MM.1S (cell line): ENCODE results near the gene SNX25.

Source experiments
- DNase-seq: peaks from one replicate; pipeline ENCODE4 v3.0.0-alpha.2; 2015
- H2AFZ ChIP-seq: fragments of 300-600 bp; sonication (generic); 2 replicates; pipeline ENCODE4 v1.6.0; 2016; ENCODE audit warnings: antibody characterized with exemption, low read length
- H3F3A ChIP-seq: fragments of 300-600 bp; sonication (generic); 2 replicates; pipeline ENCODE4 v1.6.1; 2016; ENCODE audit warnings: mild to moderate bottlenecking, antibody characterized with exemption, low read length, moderate library complexity, mixed read lengths; ENCODE audit not compliant: insufficient read depth
- H3K27ac ChIP-seq: fragments of 300-600 bp; sonication (generic); 2 replicates; pipeline ENCODE4 v1.5.1; 2016; ENCODE audit warnings: mild to moderate bottlenecking, low read length
- H3K27me3 ChIP-seq: fragments of 300-600 bp; sonication (generic); replicated peaks from 2 replicates; pipeline ENCODE4 v1.6.0; 2016; ENCODE audit warnings: low read length; ENCODE audit not compliant: insufficient read depth
- H3K36me3 ChIP-seq: fragments of 300-600 bp; sonication (generic); replicated peaks from 2 replicates; pipeline ENCODE4 v1.6.1; 2016; ENCODE audit warnings: mild to moderate bottlenecking, low read length, mixed read lengths; ENCODE audit not compliant: insufficient read depth
- H3K4me1 ChIP-seq: fragments of 300-600 bp; sonication (generic); 2 replicates; pipeline ENCODE4 v1.6.1; 2016; ENCODE audit warnings: low read length, mixed read lengths
- H3K4me2 ChIP-seq: fragments of 300-600 bp; sonication (generic); 2 replicates; pipeline ENCODE4 v1.6.0; 2016; ENCODE audit warnings: low read depth, low read length
- H3K4me3 ChIP-seq: fragments of 300-600 bp; sonication (generic); 2 replicates; pipeline ENCODE4 v1.5.1; 2016; ENCODE audit warnings: low read length, mixed read lengths
- H3K79me2 ChIP-seq: fragments of 300-600 bp; sonication (generic); 2 replicates; pipeline ENCODE4 v1.6.1; 2016; ENCODE audit warnings: mixed run types, low read length, mixed read lengths
- H3K9ac ChIP-seq: fragments of 300-600 bp; sonication (generic); 2 replicates; pipeline ENCODE4 v1.6.1; 2016; ENCODE audit warnings: low read length, mixed read lengths
- H3K9me2 ChIP-seq: fragments of 300-600 bp; sonication (generic); replicated peaks from 2 replicates; pipeline ENCODE4 v1.6.1; 2016; ENCODE audit warnings: mild to moderate bottlenecking, low read length, mixed read lengths; ENCODE audit not compliant: insufficient read depth
- H3K9me3 ChIP-seq: fragments of 300-600 bp; sonication (generic); replicated peaks from 2 replicates; pipeline ENCODE4 v1.6.1; 2016; ENCODE audit warnings: mild to moderate bottlenecking, low read length, mixed read lengths; ENCODE audit not compliant: insufficient read depth
- H4K20me1 ChIP-seq: fragments of 300-600 bp; sonication (generic); 2 replicates; pipeline ENCODE4 v1.6.1; 2016; ENCODE audit warnings: mild to moderate bottlenecking, low read length, moderate library complexity, mixed read lengths; ENCODE audit not compliant: insufficient read depth
- EZH2 ChIP-seq: fragments of 300-600 bp; sonication (generic); optimal IDR thresholded peaks from 2 replicates; pipeline ENCODE3; 2017; ENCODE audit warnings: low read depth, mild to moderate bottlenecking, antibody characterized with exemption, low read length, mixed read lengths
- EZH2phosphoT487 ChIP-seq: fragments of 300-600 bp; sonication (generic); IDR thresholded peaks from 2 replicates; pipeline ENCODE4 v1.6.1; 2018; ENCODE audit warnings: antibody characterized with exemption, low read length
- TF ChIP-seq, protein P1 (sequence below): fragments of 300-600 bp; sonication (generic); IDR thresholded peaks from 2 replicates; pipeline ENCODE4 v1.5.1; 2016; ENCODE audit warnings: antibody characterized with exemption, low read length, mixed read lengths

The SNX25 gene

GRCh38 chr4:185217408-185217975 lies 8.1 kb downstream of the SNX25 start:
- no peak overlapping the region for H3K4me2 ChIP-seq

DNA sequence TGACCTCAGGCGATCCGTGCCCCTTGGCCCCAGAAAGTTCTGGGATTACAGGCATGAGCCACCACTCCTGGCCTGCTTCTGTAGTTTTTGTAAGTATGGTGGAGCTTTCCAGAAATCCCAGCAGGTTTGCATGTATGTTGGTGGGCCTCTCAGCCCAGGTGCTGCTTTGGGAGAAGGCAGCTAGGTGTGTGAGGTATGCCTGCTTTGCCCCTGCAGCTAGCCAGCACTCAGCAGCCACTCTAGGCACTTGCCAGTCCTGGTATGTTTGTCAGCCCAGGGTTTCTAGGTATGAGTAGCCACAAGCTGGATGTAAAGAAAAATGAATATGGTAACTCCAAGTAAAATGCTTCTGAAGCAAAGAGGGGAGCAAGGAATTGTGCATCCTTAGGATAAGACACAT lies 8.9 kb downstream of the SNX25 start:
- Histone ChIP-seq H3K27me3 (no peaks in the 10 kb centered on the region), H3K36me3 (no peaks in the 10 kb centered on the region), H3K9me3 (no peaks in the 10 kb centered on the region), H3K27ac (no peak overlapping the region), H3K4me2 (no peak overlapping the region), H4K20me1 (0 out of 2 replicates have a peak, but pooled peaks cover 5% of the 10 kb centered on the region), H3K79me2 (peaks cover 100% of the 10 kb centered on the region), H3K9ac (no peak overlapping the region), H2AFZ (no peak overlapping the region), H3F3A (no peaks in the 10 kb centered on the region), H3K4me1 (peaks cover 4% of the 10 kb centered on the region), H3K4me3 (no peak overlapping the region), H3K9me2 (no peaks in the 10 kb centered on the region)
- no peak for TF ChIP-seq EZH2phosphoT487
- no peak for TF ChIP-seq EZH2
- TF ChIP-seq, protein P1, sequence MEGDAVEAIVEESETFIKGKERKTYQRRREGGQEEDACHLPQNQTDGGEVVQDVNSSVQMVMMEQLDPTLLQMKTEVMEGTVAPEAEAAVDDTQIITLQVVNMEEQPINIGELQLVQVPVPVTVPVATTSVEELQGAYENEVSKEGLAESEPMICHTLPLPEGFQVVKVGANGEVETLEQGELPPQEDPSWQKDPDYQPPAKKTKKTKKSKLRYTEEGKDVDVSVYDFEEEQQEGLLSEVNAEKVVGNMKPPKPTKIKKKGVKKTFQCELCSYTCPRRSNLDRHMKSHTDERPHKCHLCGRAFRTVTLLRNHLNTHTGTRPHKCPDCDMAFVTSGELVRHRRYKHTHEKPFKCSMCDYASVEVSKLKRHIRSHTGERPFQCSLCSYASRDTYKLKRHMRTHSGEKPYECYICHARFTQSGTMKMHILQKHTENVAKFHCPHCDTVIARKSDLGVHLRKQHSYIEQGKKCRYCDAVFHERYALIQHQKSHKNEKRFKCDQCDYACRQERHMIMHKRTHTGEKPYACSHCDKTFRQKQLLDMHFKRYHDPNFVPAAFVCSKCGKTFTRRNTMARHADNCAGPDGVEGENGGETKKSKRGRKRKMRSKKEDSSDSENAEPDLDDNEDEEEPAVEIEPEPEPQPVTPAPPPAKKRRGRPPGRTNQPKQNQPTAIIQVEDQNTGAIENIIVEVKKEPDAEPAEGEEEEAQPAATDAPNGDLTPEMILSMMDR, result no peak
- DNase-seq, result no peak

More at GRCh38 chr4:185217408-185217975, 8.1 kb downstream of the SNX25 start:
- H3K79me2 ChIP-seq, result peaks cover 100% of the 10 kb centered on the region
- no peaks in the 10 kb centered on the region for H3K27me3 ChIP-seq
- no peak overlapping the region for H3K9ac ChIP-seq
- H3K27ac ChIP-seq, result no peak overlapping the region
- no peaks in the 10 kb centered on the region for H3K9me2 ChIP-seq
- 0 out of 2 replicates have a peak, but pooled peaks cover 5% of the 10 kb centered on the region for H4K20me1 ChIP-seq
- no peaks in the 10 kb centered on the region for H3K36me3 ChIP-seq
- no peak overlapping the region for H3K4me3 ChIP-seq
- H3K4me1 ChIP-seq, result peaks cover 10% of the 10 kb centered on the region
- TF ChIP-seq, protein P1, result no peak
- TF ChIP-seq EZH2 (no peak), EZH2phosphoT487 (no peak)
- H3F3A ChIP-seq, result no peaks in the 10 kb centered on the region
- H3K9me3 ChIP-seq, result no peaks in the 10 kb centered on the region
- H2AFZ ChIP-seq, result no peak overlapping the region
- no peak for DNase-seq

- Histone ChIP-seq H3K4me1 (peaks cover 4% of the 10 kb centered on the region), H3K27me3 (no peaks in the 10 kb centered on the region), H3K9me3 (no peaks in the 10 kb centered on the region), H3K9me2 (no peaks in the 10 kb centered on the region), H4K20me1 (0 out of 2 replicates have a peak, but pooled peaks cover 5% of the 10 kb centered on the region), H2AFZ (no peak overlapping the region), H3K27ac (no peak overlapping the region), H3K36me3 (no peaks in the 10 kb centered on the region), H3K79me2 (peaks cover 95% of the 10 kb centered on the region), H3K9ac (no peak overlapping the region), H3K4me2 (no peak overlapping the region), H3K4me3 (no peak overlapping the region), H3F3A (no peaks in the 10 kb centered on the region)
- no peak for DNase-seq
- TF ChIP-seq, protein P1, result no peak
- TF ChIP-seq EZH2phosphoT487 (no peak), EZH2 (no peak)
Measured at GRCh38 chr4:185219551-185220344, 10.3 kb downstream of the SNX25 start.
